Fibroblast of lung (primary cell): ENCODE measurements around the gene NAV3.

Source experiments
- EZH2 ChIP-seq: IDR thresholded peaks from 2 replicates; pipeline ENCODE4 v1.5.1; 2012; ENCODE audit warnings: low read length, control low read depth, mild to moderate bottlenecking; ENCODE audit errors: missing control alignments
- TF ChIP-seq, protein P1 (sequence below), 2 donors: IDR thresholded peaks in 1 of 2; conservative IDR thresholded peaks in 1 of 2; 1 replicate in 1 of 2; 2 replicates in 1 of 2; pipeline ENCODE4 v1.5.1; 2011 to 2012; ENCODE audit warnings: low read length in 2 of 2, control low read depth in 1 of 2, inconsistent platforms in 1 of 2, low read depth in 1 of 2, mild to moderate bottlenecking in 1 of 2

DNA sequence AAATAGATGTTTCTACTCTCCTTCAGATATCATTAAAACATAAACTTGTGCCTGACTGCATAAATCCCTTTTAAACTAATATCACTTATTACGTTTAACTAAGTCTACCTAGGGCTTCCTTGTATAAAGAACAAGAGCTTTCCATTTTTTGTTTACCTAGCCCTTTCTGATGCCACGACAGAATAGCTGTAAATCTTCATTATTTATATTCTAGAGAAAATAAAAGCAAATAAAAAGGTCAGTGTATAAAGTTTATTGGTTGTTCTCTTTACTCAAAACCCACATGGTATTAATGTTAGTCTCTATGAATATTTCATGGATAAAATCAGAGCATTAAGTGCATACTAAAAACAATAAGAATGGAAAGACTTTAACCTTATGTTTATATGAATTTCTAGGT lies 269.1 kb downstream of the NAV3 start:
- TF ChIP-seq EZH2: no peak
- TF ChIP-seq, protein P1, sequence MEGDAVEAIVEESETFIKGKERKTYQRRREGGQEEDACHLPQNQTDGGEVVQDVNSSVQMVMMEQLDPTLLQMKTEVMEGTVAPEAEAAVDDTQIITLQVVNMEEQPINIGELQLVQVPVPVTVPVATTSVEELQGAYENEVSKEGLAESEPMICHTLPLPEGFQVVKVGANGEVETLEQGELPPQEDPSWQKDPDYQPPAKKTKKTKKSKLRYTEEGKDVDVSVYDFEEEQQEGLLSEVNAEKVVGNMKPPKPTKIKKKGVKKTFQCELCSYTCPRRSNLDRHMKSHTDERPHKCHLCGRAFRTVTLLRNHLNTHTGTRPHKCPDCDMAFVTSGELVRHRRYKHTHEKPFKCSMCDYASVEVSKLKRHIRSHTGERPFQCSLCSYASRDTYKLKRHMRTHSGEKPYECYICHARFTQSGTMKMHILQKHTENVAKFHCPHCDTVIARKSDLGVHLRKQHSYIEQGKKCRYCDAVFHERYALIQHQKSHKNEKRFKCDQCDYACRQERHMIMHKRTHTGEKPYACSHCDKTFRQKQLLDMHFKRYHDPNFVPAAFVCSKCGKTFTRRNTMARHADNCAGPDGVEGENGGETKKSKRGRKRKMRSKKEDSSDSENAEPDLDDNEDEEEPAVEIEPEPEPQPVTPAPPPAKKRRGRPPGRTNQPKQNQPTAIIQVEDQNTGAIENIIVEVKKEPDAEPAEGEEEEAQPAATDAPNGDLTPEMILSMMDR (conservative IDR thresholded peaks at IDR 0.05 in 1 of 2, IDR thresholded peaks at IDR 0.05 in 1 of 2; ENCODE audit: low read depth in 1 of 2, low read length in 2 of 2): no peak
